GM19193 (cell line): ENCODE data around the gene CNN3.

ENCODE experiments used
- POLR2A ChIP-seq: IDR thresholded peaks from 4 replicates; pipeline ENCODE4 v1.6.1; 2011; ENCODE audit not compliant: insufficient read depth, insufficient read length; ENCODE audit errors: extremely low read depth

CNN3 gene

GRCh38 chr1:94935476-94935875 lies 8.6 kb upstream of the CNN3 start:
- TF ChIP-seq POLR2A, result no peak

GRCh38 chr1:94935034-94935433 lies 8.1 kb upstream of the CNN3 start:
- no peak for TF ChIP-seq POLR2A

- no peak for TF ChIP-seq POLR2A
Measured at GRCh38 chr1:94934551-94934950, 7.6 kb upstream of the CNN3 start.

- no peak for TF ChIP-seq POLR2A
Measured at GRCh38 chr1:94931254-94931841, 4.4 kb upstream of the CNN3 start.

- TF ChIP-seq POLR2A, result no peak
Measured at GRCh38 chr1:94929351-94930217, 2.7 kb upstream of the CNN3 start.

- no peak for TF ChIP-seq POLR2A
Measured at GRCh38 chr1:94928293-94928939, 1.5 kb upstream of the CNN3 start.

- no peak for TF ChIP-seq POLR2A
Measured at GRCh38 chr1:94927405-94928175, 680 bp upstream of the CNN3 start.

GRCh38 chr1:94926126-94926914 lies 590 bp downstream of the CNN3 start:
- no peak for TF ChIP-seq POLR2A

- no peak for TF ChIP-seq POLR2A
Measured at GRCh38 chr1:94925561-94926125, 1.3 kb downstream of the CNN3 start.

- no peak for TF ChIP-seq POLR2A
Measured at GRCh38 chr1:94925004-94925403, 1.9 kb downstream of the CNN3 start.

GRCh38 chr1:94922761-94923331 lies 4.1 kb downstream of the CNN3 start:
- no peak for TF ChIP-seq POLR2A

GRCh38 chr1:94921977-94922376 lies 4.9 kb downstream of the CNN3 start:
- TF ChIP-seq POLR2A, result no peak

GRCh38 chr1:94920061-94920460 lies 6.8 kb downstream of the CNN3 start:
- no peak for TF ChIP-seq POLR2A
